ENCODE results near the gene CLEC11A.
"Not testable (repeated sequence)": the region's sequence is repeated elsewhere in the genome, so short reads cannot be mapped to it uniquely, and the experiment has no call there.

The CLEC11A gene

GRCh38 chr19:50763521-50763920 lies 40.4 kb downstream of the CLEC11A start:
- not testable (repeated sequence) for DNase-seq

GRCh38 chr19:50764409-50764808 lies 41.2 kb downstream of the CLEC11A start:
- peak; percentile 58 for DNase-seq

- DNase-seq, result not testable (repeated sequence)
These were observed 43.6 kb downstream of the CLEC11A start for GRCh38 chr19:50766746-50767145.

GRCh38 chr19:50767263-50767662 lies 44.1 kb downstream of the CLEC11A start:
- not testable (repeated sequence) for DNase-seq

- no peak for DNase-seq
These were observed 45.1 kb downstream of the CLEC11A start for GRCh38 chr19:50768277-50768676.

- not testable (repeated sequence) for DNase-seq
These were observed 47.0 kb downstream of the CLEC11A start, which contains the start of gene GPR32 for GRCh38 chr19:50770164-50770563. TSS of gene GPR32 (plus strand) at chr19:50770464. CDS start at chr19:50770601, 137 bp downstream.

GRCh38 chr19:50770888-50771287 lies 47.7 kb downstream of the CLEC11A start:
- DNase-seq, result no peak

GRCh38 chr19:50772476-50772875 lies 49.3 kb downstream of the CLEC11A start:
- DNase-seq, result no peak

GRCh38 chr19:50772912-50773311 lies 49.7 kb downstream of the CLEC11A start:
- not testable (repeated sequence) for DNase-seq

GRCh38 chr19:50773454-50773853 lies 50.3 kb downstream of the CLEC11A start:
- DNase-seq, result not testable (repeated sequence)
